H1 (cell line): ENCODE data around the gene TECRL. TPM values are rescaled to one million over a fixed set of nuclear protein-coding genes. Genes with fewer than 3 reads are reported as not detected.

Experiments
- BRCA1 ChIP-seq: IDR thresholded peaks from 2 replicates; pipeline ENCODE4 v1.6.1; 2012; ENCODE audit warnings: low read depth, low read length, improper control_type of control experiment
- CBX8 ChIP-seq: fragments of 300-800, 300-1000 bp; sonication (generic); IDR thresholded peaks from 2 replicates; pipeline ENCODE4 v1.7.1; 2016; ENCODE audit warnings: low read depth, low read length, borderline replicate concordance
- CHD7 ChIP-seq: fragments of 300-600 bp; sonication (generic); IDR thresholded peaks from 2 replicates; pipeline ENCODE4 v1.7.1; 2012; ENCODE audit warnings: low read length, moderate library complexity, mild to moderate bottlenecking, inconsistent platforms; ENCODE audit not compliant: insufficient replicate concordance
- CTBP2 ChIP-seq: IDR thresholded peaks from 2 replicates; pipeline ENCODE4 v1.7.0; 2011; ENCODE audit warnings: borderline replicate concordance, mild to moderate bottlenecking, moderate library complexity, mixed read lengths, low read length; ENCODE audit not compliant: insufficient read depth, insufficient read length
- E2F6 ChIP-seq: IDR thresholded peaks from 2 replicates; pipeline ENCODE4 v1.6.1; 2012; ENCODE audit warnings: inconsistent platforms
- EZH2 ChIP-seq: fragments of 200-600 bp; sonication (generic); IDR thresholded peaks from 2 replicates; pipeline ENCODE4 v1.7.1; 2012; ENCODE audit warnings: low read depth, mild to moderate bottlenecking, moderate library complexity, low read length, inconsistent platforms; ENCODE audit not compliant: severe bottlenecking
- GABPA ChIP-seq: IDR thresholded peaks from 2 replicates; pipeline ENCODE4 v1.6.1; 2011; ENCODE audit warnings: mild to moderate bottlenecking, low read length, moderate library complexity, borderline replicate concordance; ENCODE audit not compliant: insufficient read depth
- KDM5A ChIP-seq: fragments of 200-600 bp; IDR thresholded peaks from 2 replicates; pipeline ENCODE4 v1.7.1; 2012; ENCODE audit warnings: mild to moderate bottlenecking, low read length, inconsistent platforms, mixed read lengths
- RXRA ChIP-seq: IDR thresholded peaks from 2 replicates; pipeline ENCODE4 v1.6.1; 2011; ENCODE audit warnings: low read depth, mild to moderate bottlenecking, low read length, moderate library complexity; ENCODE audit not compliant: insufficient read depth
- SUZ12 ChIP-seq: fragments of 200-600 bp; sonication (generic); IDR thresholded peaks from 2 replicates; pipeline ENCODE4 v1.6.1; 2012; ENCODE audit warnings: mild to moderate bottlenecking, inconsistent platforms, low read length, moderate library complexity, mixed read lengths
- polyA plus RNA-seq, 7 experiments: library from polyadenylated mRNA; depleted of rRNA in 3 of 7; stranded (reverse) in 5 of 7; unstranded in 2 of 7; fragments of >200 nt in 5 of 7; fragments of 200-250 nt in 2 of 7; gene quantifications; 1 replicate in 5 of 7; 2 replicates in 1 of 7; 4 replicates in 1 of 7; pipeline versions ENCODE4 v1.2.1 to v1.2.3, GENCODE V29; 2011 to 2013; ENCODE audit warnings: missing spikeins in 2 of 7, mixed read lengths in 2 of 7
- total RNA-seq: library from RNA; stranded (reverse); fragmentation: NEBNext Ultra II Directional; extraction: Animal tissue kit (Norgen Biotek cat#: 25700); gene quantifications from 2 replicates; pipeline ENCODE4 v1.2.1, GENCODE V29; 2021

TECRL gene
- total and polyA plus RNA-seq, 2 of the 8 experiments (the other 6 are each of a cell fraction or from before 2014, with no cell fraction given): not detected

DNA sequence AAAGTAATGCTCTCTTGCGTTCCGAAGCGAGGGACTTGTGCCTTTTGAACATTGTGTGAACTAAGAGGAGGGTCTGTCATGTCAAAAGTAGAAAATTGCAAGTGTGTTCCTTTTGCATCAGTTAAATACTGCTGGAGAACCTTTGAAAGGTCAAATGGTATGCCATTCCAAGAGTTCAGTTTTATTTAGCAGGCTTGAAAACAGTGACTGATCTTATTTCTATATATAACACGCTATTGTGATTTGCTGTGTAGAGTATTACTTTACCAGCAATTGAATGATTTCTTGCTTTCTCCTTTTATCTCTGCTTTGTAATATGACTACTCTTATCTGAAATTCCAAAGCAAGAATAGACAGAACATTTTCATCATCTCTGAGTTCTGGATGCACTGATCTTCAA lies at the start of gene TECRL (continued):
- no peak for TF ChIP-seq CHD7
- no peak for TF ChIP-seq E2F6
- no peak for TF ChIP-seq KDM5A
- no peak for TF ChIP-seq BRCA1
- TF ChIP-seq RXRA: no peak
- no peak for TF ChIP-seq SUZ12
- no peak for TF ChIP-seq GABPA
- TF ChIP-seq EZH2: no peak
- TF ChIP-seq CTBP2: no peak
- TF ChIP-seq CBX8: no peak
